ENCODE data around the gene GGT6.

Gene GGT6

DNA sequence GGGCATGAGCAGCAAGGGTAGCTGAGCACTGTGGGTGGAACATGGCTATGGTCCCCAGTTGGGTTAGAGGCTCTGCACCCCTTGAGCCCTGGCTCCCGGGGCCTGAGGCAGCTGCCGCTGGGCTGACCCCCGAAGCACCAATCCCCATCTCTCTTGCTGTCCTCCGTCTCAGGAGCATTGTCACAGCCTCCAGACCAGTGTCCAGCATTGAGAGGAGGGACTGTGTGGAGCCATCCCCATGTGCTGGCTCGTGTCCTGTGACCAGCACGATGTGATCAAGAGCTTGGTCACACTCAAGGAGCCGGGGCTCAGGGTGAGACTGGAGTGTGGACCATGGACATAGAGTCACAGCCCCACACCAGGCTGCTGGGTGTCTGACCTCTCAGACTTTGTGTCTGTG lies 26.8 kb upstream of the GGT6 start:
- TF ChIP-seq SPI1 (IDR thresholded peaks at IDR 0.05; ENCODE audit: borderline replicate concordance, low read depth) = no peak
- no peak for TF ChIP-seq GABPA (IDR thresholded peaks at IDR 0.05; ENCODE audit: low read depth)
- TF ChIP-seq, protein P1, sequence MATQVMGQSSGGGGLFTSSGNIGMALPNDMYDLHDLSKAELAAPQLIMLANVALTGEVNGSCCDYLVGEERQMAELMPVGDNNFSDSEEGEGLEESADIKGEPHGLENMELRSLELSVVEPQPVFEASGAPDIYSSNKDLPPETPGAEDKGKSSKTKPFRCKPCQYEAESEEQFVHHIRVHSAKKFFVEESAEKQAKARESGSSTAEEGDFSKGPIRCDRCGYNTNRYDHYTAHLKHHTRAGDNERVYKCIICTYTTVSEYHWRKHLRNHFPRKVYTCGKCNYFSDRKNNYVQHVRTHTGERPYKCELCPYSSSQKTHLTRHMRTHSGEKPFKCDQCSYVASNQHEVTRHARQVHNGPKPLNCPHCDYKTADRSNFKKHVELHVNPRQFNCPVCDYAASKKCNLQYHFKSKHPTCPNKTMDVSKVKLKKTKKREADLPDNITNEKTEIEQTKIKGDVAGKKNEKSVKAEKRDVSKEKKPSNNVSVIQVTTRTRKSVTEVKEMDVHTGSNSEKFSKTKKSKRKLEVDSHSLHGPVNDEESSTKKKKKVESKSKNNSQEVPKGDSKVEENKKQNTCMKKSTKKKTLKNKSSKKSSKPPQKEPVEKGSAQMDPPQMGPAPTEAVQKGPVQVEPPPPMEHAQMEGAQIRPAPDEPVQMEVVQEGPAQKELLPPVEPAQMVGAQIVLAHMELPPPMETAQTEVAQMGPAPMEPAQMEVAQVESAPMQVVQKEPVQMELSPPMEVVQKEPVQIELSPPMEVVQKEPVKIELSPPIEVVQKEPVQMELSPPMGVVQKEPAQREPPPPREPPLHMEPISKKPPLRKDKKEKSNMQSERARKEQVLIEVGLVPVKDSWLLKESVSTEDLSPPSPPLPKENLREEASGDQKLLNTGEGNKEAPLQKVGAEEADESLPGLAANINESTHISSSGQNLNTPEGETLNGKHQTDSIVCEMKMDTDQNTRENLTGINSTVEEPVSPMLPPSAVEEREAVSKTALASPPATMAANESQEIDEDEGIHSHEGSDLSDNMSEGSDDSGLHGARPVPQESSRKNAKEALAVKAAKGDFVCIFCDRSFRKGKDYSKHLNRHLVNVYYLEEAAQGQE (IDR thresholded peaks at IDR 0.05; ENCODE audit: insufficient replicate concordance, low read depth) = no peak
- no peak for TF ChIP-seq POLR2AphosphoS5 (IDR thresholded peaks at IDR 0.05; ENCODE audit: low read depth)
- TF ChIP-seq, protein P2, sequence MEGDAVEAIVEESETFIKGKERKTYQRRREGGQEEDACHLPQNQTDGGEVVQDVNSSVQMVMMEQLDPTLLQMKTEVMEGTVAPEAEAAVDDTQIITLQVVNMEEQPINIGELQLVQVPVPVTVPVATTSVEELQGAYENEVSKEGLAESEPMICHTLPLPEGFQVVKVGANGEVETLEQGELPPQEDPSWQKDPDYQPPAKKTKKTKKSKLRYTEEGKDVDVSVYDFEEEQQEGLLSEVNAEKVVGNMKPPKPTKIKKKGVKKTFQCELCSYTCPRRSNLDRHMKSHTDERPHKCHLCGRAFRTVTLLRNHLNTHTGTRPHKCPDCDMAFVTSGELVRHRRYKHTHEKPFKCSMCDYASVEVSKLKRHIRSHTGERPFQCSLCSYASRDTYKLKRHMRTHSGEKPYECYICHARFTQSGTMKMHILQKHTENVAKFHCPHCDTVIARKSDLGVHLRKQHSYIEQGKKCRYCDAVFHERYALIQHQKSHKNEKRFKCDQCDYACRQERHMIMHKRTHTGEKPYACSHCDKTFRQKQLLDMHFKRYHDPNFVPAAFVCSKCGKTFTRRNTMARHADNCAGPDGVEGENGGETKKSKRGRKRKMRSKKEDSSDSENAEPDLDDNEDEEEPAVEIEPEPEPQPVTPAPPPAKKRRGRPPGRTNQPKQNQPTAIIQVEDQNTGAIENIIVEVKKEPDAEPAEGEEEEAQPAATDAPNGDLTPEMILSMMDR (IDR thresholded peaks at IDR 0.05; ENCODE audit: insufficient read depth, low read length) = no peak

DNA sequence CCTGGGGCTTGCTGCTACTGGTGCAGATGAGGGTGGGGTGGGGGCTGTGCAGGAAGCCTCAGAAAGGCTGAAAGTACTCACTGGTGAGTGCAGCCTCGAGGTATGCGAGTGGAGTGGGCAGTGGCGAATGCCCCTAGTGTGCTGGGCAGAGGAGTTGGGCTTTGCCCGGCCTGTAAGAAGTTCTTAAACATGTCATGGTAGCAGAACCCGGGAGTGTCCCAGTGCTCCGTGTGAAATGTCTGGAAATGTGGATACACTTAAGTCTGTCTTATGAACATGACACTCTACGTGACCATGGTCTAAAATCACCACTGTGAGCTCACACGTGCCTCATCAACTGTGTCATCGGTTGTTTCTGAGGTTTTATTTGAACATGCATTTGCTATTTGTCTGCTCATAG lies 25.7 kb upstream of the GGT6 start:
- Histone ChIP-seq H3K27me3 (ENCODE audit: insufficient read depth, poor library complexity, severe bottlenecking) (peaks cover 7% of the 10 kb centered on the region), H3K4me3 (replicated peaks; ENCODE audit: insufficient read depth, low read length) (no peak overlapping the region)

More for the DNA sequence above, 26.8 kb upstream of the GGT6 start:
- no peak overlapping the region for H3K4me3 ChIP-seq (replicated peaks; ENCODE audit: insufficient read depth, low read length)
- no peak overlapping the region for H3K27ac ChIP-seq (replicated peaks)
- DNase-seq (ENCODE audit: low read depth in 1 of 2, low spot score in 1 of 2) = no peak
- H3K27me3 ChIP-seq (ENCODE audit: insufficient read depth, poor library complexity, severe bottlenecking) = peaks cover 7% of the 10 kb centered on the region

DNA sequence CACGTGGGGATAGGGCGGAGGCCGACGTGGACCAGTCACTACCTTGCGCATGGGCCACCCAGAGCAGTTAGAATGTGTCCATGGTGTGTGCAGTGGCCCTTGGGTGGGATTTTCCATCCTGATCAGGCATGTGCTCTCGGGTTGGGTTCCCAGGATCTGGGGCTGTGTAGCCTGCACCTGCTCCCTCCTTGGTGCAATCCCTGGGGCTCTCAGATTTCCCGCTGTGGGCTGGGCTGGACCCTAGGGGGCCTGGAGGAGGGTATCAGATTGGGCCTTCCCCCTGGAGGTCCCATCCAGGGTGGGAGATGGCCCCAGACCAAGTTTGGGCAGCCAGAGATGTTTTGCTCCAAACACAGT lies 25.2 kb upstream of the GGT6 start:
- TF ChIP-seq SPI1 (IDR thresholded peaks at IDR 0.05; ENCODE audit: borderline replicate concordance, low read depth) (no peak), POLR2AphosphoS5 (IDR thresholded peaks at IDR 0.05; ENCODE audit: low read depth) (no peak), GABPA (IDR thresholded peaks at IDR 0.05; ENCODE audit: low read depth) (no peak)
- TF ChIP-seq, protein P1 (IDR thresholded peaks at IDR 0.05; ENCODE audit: insufficient replicate concordance, low read depth) = no peak
- TF ChIP-seq, protein P2 (IDR thresholded peaks at IDR 0.05; ENCODE audit: insufficient read depth, low read length) = no peak
- Histone ChIP-seq H3K27ac (replicated peaks) (no peak overlapping the region), H3K4me3 (replicated peaks; ENCODE audit: insufficient read depth, low read length) (no peak overlapping the region), H3K27me3 (ENCODE audit: insufficient read depth, poor library complexity, severe bottlenecking) (peaks cover 7% of the 10 kb centered on the region)
- DNase-seq (ENCODE audit: low read depth in 1 of 2, low spot score in 1 of 2) = no peak

More for the DNA sequence above, 25.7 kb upstream of the GGT6 start:
- H3K27ac ChIP-seq (replicated peaks) = no peak overlapping the region
- no peak for DNase-seq (ENCODE audit: low read depth in 1 of 2, low spot score in 1 of 2)
- TF ChIP-seq, protein P1 (IDR thresholded peaks at IDR 0.05; ENCODE audit: insufficient replicate concordance, low read depth) = no peak
- TF ChIP-seq SPI1 (IDR thresholded peaks at IDR 0.05; ENCODE audit: borderline replicate concordance, low read depth) = no peak
- TF ChIP-seq GABPA (IDR thresholded peaks at IDR 0.05; ENCODE audit: low read depth) = no peak
- no peak for TF ChIP-seq POLR2AphosphoS5 (IDR thresholded peaks at IDR 0.05; ENCODE audit: low read depth)
- TF ChIP-seq, protein P2 (IDR thresholded peaks at IDR 0.05; ENCODE audit: insufficient read depth, low read length) = no peak

Measured in HL-60 (cell line).